Measurements from ENCODE around the gene ANKRD16.

GRCh38 chr10:5818894-5819293 is 70.8 kb downstream of the ANKRD16 start:
- no peak for TF ChIP-seq TSHZ2 (CRISPR knock-in tag; IDR thresholded peaks at IDR 0.05)
- TF ChIP-seq, protein P1, sequence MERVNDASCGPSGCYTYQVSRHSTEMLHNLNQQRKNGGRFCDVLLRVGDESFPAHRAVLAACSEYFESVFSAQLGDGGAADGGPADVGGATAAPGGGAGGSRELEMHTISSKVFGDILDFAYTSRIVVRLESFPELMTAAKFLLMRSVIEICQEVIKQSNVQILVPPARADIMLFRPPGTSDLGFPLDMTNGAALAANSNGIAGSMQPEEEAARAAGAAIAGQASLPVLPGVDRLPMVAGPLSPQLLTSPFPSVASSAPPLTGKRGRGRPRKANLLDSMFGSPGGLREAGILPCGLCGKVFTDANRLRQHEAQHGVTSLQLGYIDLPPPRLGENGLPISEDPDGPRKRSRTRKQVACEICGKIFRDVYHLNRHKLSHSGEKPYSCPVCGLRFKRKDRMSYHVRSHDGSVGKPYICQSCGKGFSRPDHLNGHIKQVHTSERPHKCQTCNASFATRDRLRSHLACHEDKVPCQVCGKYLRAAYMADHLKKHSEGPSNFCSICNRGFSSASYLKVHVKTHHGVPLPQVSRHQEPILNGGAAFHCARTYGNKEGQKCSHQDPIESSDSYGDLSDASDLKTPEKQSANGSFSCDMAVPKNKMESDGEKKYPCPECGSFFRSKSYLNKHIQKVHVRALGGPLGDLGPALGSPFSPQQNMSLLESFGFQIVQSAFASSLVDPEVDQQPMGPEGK (CRISPR knock-in tag; IDR thresholded peaks at IDR 0.05; ENCODE audit: borderline replicate concordance): no peak
- TF ChIP-seq TOX (CRISPR knock-in tag; IDR thresholded peaks at IDR 0.05; ENCODE audit: borderline replicate concordance): no peak
- TF ChIP-seq PPARA (CRISPR knock-in tag; IDR thresholded peaks at IDR 0.05; ENCODE audit: borderline replicate concordance): no peak
- TF ChIP-seq SNAI2 (CRISPR knock-in tag; IDR thresholded peaks at IDR 0.05): no peak
- no peak for TF ChIP-seq ZFP30 (CRISPR knock-in tag; IDR thresholded peaks at IDR 0.05)
- no peak for TF ChIP-seq BACH2 (CRISPR knock-in tag; IDR thresholded peaks at IDR 0.05; ENCODE audit: borderline replicate concordance)
- TF ChIP-seq ZFP3 (CRISPR knock-in tag; IDR thresholded peaks at IDR 0.05): no peak
- TF ChIP-seq, protein P2, sequence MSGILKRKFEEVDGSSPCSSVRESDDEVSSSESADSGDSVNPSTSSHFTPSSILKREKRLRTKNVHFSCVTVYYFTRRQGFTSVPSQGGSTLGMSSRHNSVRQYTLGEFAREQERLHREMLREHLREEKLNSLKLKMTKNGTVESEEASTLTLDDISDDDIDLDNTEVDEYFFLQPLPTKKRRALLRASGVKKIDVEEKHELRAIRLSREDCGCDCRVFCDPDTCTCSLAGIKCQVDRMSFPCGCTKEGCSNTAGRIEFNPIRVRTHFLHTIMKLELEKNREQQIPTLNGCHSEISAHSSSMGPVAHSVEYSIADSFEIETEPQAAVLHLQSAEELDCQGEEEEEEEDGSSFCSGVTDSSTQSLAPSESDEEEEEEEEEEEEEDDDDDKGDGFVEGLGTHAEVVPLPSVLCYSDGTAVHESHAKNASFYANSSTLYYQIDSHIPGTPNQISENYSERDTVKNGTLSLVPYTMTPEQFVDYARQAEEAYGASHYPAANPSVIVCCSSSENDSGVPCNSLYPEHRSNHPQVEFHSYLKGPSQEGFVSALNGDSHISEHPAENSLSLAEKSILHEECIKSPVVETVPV (CRISPR knock-in tag; IDR thresholded peaks at IDR 0.05): no peak
- TF ChIP-seq ESRRG (CRISPR knock-in tag; IDR thresholded peaks at IDR 0.05): no peak
- TF ChIP-seq OSR1 (CRISPR knock-in tag; IDR thresholded peaks at IDR 0.05): no peak
- no peak for TF ChIP-seq RARB (CRISPR knock-in tag; IDR thresholded peaks at IDR 0.05)
- no peak for TF ChIP-seq ZNF565 (CRISPR knock-in tag; conservative IDR thresholded peaks at IDR 0.05; ENCODE audit: low read depth)

All from SK-N-SH treated with all-trans-retinoic acid at 6 μM for 48 hours (cell line).